GM23338 (cell line): ENCODE measurements around the gene CFAP92. TPM values are rescaled to one million over a fixed set of nuclear protein-coding genes. Genes with fewer than 3 reads are reported as not detected.

ENCODE experiments used
- ATAC-seq: fragments of 200-7000 bp; cut with Tn5 transposase; 3 replicates; pipeline ENCODE4 v1.9.1; 2020
- DNase-seq: peaks from one replicate; pipeline ENCODE4 v3.0.0-alpha.2; 2015; ENCODE audit warnings: low spot score
- H2AFZ ChIP-seq: fragments of 200-600 bp; sonication (generic); 2 replicates; pipeline ENCODE4 v1.8.0; 2016; ENCODE audit warnings: antibody characterized with exemption, mild to moderate bottlenecking, moderate library complexity
- H3F3A ChIP-seq: fragments of 200-600 bp; sonication (generic); replicated peaks from 2 replicates; pipeline ENCODE4 v1.8.0; 2017; ENCODE audit warnings: antibody characterized with exemption, mixed run types, low read depth
- H3K27ac ChIP-seq: fragments of 200-600 bp; sonication (generic); 2 replicates; pipeline ENCODE4 v1.6.1; 2016; ENCODE audit warnings: low read depth
- H3K27me3 ChIP-seq: fragments of 200-600 bp; sonication (generic); 2 replicates; pipeline ENCODE4 v1.8.0; 2016; ENCODE audit warnings: mild to moderate bottlenecking, mixed run types, moderate library complexity; ENCODE audit not compliant: insufficient read depth
- H3K36me3 ChIP-seq: fragments of 200-600 bp; sonication (generic); 2 replicates; pipeline ENCODE4 v1.8.0; 2016; ENCODE audit warnings: mild to moderate bottlenecking; ENCODE audit not compliant: insufficient read depth
- H3K4me1 ChIP-seq: fragments of 200-600 bp; sonication (generic); 2 replicates; pipeline ENCODE4 v1.8.0; 2016; ENCODE audit warnings: mild to moderate bottlenecking, moderate library complexity; ENCODE audit not compliant: insufficient read depth
- H3K4me2 ChIP-seq: fragments of 200-600 bp; sonication (generic); 2 replicates; pipeline ENCODE4 v1.7.1; 2017; ENCODE audit warnings: mixed run types
- H3K4me3 ChIP-seq: fragments of 200-600 bp; sonication (generic); 2 replicates; pipeline ENCODE4 v1.6.1; 2016; ENCODE audit warnings: mixed run types
- H3K79me2 ChIP-seq: fragments of 200-600 bp; sonication (generic); replicated peaks from 2 replicates; pipeline ENCODE4 v1.8.0; 2017; ENCODE audit warnings: mild to moderate bottlenecking; ENCODE audit not compliant: insufficient read depth
- H3K9me2 ChIP-seq: fragments of 200-600 bp; sonication (generic); 2 replicates; pipeline ENCODE4 v1.8.0; 2017; ENCODE audit not compliant: insufficient read depth
- H4K20me1 ChIP-seq: fragments of 200-600 bp; sonication (generic); replicated peaks from 2 replicates; pipeline ENCODE4 v1.8.0; 2017; ENCODE audit warnings: mild to moderate bottlenecking; ENCODE audit not compliant: insufficient read depth
- H3K27ac Mint-ChIP-seq: 2 replicates; pipeline ENCODE4 v1.8.0; 2020; ENCODE audit warnings: inconsistent platforms, mild to moderate bottlenecking, moderate library complexity, mixed read lengths
- H3K27me3 Mint-ChIP-seq: 3 replicates; pipeline ENCODE4 v1.8.0; 2022; ENCODE audit warnings: low read depth, mild to moderate bottlenecking, moderate library complexity, mixed read lengths, inconsistent platforms; ENCODE audit not compliant: insufficient read depth, poor library complexity
- H3K36me3 Mint-ChIP-seq: 3 replicates; pipeline ENCODE4 v1.8.0; 2021; ENCODE audit warnings: low read depth, mild to moderate bottlenecking, inconsistent platforms, moderate library complexity, mixed read lengths
- H3K4me1 Mint-ChIP-seq: 3 replicates; pipeline ENCODE4 v1.8.0; 2020; ENCODE audit warnings: mild to moderate bottlenecking, inconsistent platforms, mixed read lengths
- H3K4me3 Mint-ChIP-seq: 3 replicates; pipeline ENCODE4 v1.8.0; 2021; ENCODE audit warnings: moderate library complexity, mild to moderate bottlenecking, inconsistent platforms, mixed read lengths
- H3K9me3 Mint-ChIP-seq: 3 replicates; pipeline ENCODE4 v1.8.0; 2020; ENCODE audit warnings: moderate library complexity, mild to moderate bottlenecking, inconsistent platforms, mixed read lengths
- CREB1 ChIP-seq: fragments of 250-450 bp; sonication (Bioruptor Pico); IDR thresholded peaks from 2 replicates; pipeline ENCODE4 v1.5.0; 2020; ENCODE audit warnings: low read depth, mild to moderate bottlenecking, moderate library complexity
- CTCF ChIP-seq, 2 experiments: fragments of 200-600 bp in 1 of 2; sonication (generic) in 1 of 2; conservative IDR thresholded peaks; 2 replicates each; pipeline versions ENCODE4 v1.5.1 to v1.6.1; 2016 to 2017; ENCODE audit warnings: antibody characterized with exemption in 2 of 2, low read depth in 2 of 2, mild to moderate bottlenecking in 2 of 2, moderate library complexity in 1 of 2
- EZH2 ChIP-seq: fragments of 200-600 bp; sonication (generic); IDR thresholded peaks from one replicate; pipeline ENCODE4 v1.8.0; 2017; ENCODE audit warnings: antibody characterized with exemption, mild to moderate bottlenecking, low read depth; ENCODE audit not compliant: unreplicated experiment
- EZH2phosphoT487 ChIP-seq: fragments of 200-600 bp; sonication (generic); IDR thresholded peaks from one replicate; pipeline ENCODE4 v1.8.1; 2018; ENCODE audit warnings: antibody characterized with exemption; ENCODE audit not compliant: unreplicated experiment
- JUNB ChIP-seq: IDR thresholded peaks from one replicate; pipeline ENCODE4 v1.6.1; 2016; ENCODE audit warnings: antibody characterized with exemption; ENCODE audit not compliant: unreplicated experiment
- NANOG ChIP-seq: IDR thresholded peaks from 2 replicates; pipeline ENCODE4 v1.6.1; 2016; ENCODE audit warnings: antibody characterized with exemption, borderline replicate concordance
- POLR2AphosphoS5 ChIP-seq: IDR thresholded peaks from 2 replicates; pipeline ENCODE4 v1.6.1; 2016; ENCODE audit warnings: antibody characterized with exemption, low read depth
- STAT1 ChIP-seq: IDR thresholded peaks from one replicate; pipeline ENCODE4 v1.6.1; 2016; ENCODE audit warnings: antibody characterized with exemption; ENCODE audit not compliant: unreplicated experiment
- ZNF114 ChIP-seq: fragments of 250-450 bp; sonication (Bioruptor Pico); IDR thresholded peaks from 2 replicates; pipeline ENCODE4 v1.5.0; 2020; ENCODE audit warnings: mild to moderate bottlenecking, moderate library complexity
- ZNF331 ChIP-seq: fragments of 250-450 bp; sonication (Bioruptor Pico); IDR thresholded peaks from 2 replicates; pipeline ENCODE4 v1.5.0; 2020; ENCODE audit warnings: low read depth, mild to moderate bottlenecking, moderate library complexity
- polyA plus RNA-seq: library from polyadenylated mRNA; unstranded; fragments of >200 nt; fragmentation: Nextera tagmentation; extraction: Ambion mirVana; gene quantifications from 2 replicates; pipeline ENCODE4 v1.2.1, GENCODE V29; 2016
- total RNA-seq: library from RNA; depleted of rRNA; stranded (reverse); fragments of >200 nt; shearing (Covaris generic); gene quantifications from 2 replicates; pipeline ENCODE4 v1.2.3, GENCODE V29; 2014
- TF ChIP-seq, protein P1 (sequence below): fragments of 250-450 bp; sonication (Bioruptor Pico); IDR thresholded peaks from 2 replicates; pipeline ENCODE4 v1.5.0; 2020; ENCODE audit warnings: mild to moderate bottlenecking, moderate library complexity

The CFAP92 gene
- total and polyA plus RNA-seq, 2 experiments from 2014 or later: 1.6 to 2.3 TPM

- TF ChIP-seq CTCF (conservative IDR thresholded peaks at IDR 0.05; ENCODE audit: low read depth in 2 of 2): no peak
- TF ChIP-seq CREB1 (CRISPR knock-in tag): no peak
- TF ChIP-seq ZNF331 (CRISPR knock-in tag): no peak
- no peak for TF ChIP-seq JUNB
- TF ChIP-seq EZH2phosphoT487: no peak
- no peak for TF ChIP-seq ZNF114 (CRISPR knock-in tag)
- no peak for TF ChIP-seq POLR2AphosphoS5
- no peak for TF ChIP-seq STAT1
Measured at GRCh38 chr3:129018751-129019150, 24.9 kb upstream of the CFAP92 start (continued).

- Mint-ChIP-seq H3K4me3 (no peak overlapping the region), H3K27me3 (peaks cover 3% of the 10 kb centered on the region), H3K36me3 (no peaks in the 10 kb centered on the region; the same call in 2 of the 3 replicates), H3K27ac (no peak overlapping the region), H3K9me3 (no peaks in the 10 kb centered on the region), H3K4me1 (peaks cover 9% of the 10 kb centered on the region; the same call in 2 of the 3 replicates)
- no peak for DNase-seq
- Histone ChIP-seq H3K9me2 (no peaks in the 10 kb centered on the region), H3K4me3 (no peak overlapping the region), H3K4me2 (no peak overlapping the region), H2AFZ (no peak overlapping the region), H3K79me2 (no peaks in the 10 kb centered on the region), H4K20me1 (no peaks in the 10 kb centered on the region), H3K36me3 (no peaks in the 10 kb centered on the region), H3K27ac (no peak overlapping the region), H3F3A (no peaks in the 10 kb centered on the region), H3K27me3 (no peaks in the 10 kb centered on the region), H3K4me1 (no peaks in the 10 kb centered on the region; the same call in 1 of the 2 replicates)
- no peak for ATAC-seq
- no peak for TF ChIP-seq EZH2
- no peak for TF ChIP-seq NANOG
- TF ChIP-seq POLR2AphosphoS5: no peak
- TF ChIP-seq, protein P1, sequence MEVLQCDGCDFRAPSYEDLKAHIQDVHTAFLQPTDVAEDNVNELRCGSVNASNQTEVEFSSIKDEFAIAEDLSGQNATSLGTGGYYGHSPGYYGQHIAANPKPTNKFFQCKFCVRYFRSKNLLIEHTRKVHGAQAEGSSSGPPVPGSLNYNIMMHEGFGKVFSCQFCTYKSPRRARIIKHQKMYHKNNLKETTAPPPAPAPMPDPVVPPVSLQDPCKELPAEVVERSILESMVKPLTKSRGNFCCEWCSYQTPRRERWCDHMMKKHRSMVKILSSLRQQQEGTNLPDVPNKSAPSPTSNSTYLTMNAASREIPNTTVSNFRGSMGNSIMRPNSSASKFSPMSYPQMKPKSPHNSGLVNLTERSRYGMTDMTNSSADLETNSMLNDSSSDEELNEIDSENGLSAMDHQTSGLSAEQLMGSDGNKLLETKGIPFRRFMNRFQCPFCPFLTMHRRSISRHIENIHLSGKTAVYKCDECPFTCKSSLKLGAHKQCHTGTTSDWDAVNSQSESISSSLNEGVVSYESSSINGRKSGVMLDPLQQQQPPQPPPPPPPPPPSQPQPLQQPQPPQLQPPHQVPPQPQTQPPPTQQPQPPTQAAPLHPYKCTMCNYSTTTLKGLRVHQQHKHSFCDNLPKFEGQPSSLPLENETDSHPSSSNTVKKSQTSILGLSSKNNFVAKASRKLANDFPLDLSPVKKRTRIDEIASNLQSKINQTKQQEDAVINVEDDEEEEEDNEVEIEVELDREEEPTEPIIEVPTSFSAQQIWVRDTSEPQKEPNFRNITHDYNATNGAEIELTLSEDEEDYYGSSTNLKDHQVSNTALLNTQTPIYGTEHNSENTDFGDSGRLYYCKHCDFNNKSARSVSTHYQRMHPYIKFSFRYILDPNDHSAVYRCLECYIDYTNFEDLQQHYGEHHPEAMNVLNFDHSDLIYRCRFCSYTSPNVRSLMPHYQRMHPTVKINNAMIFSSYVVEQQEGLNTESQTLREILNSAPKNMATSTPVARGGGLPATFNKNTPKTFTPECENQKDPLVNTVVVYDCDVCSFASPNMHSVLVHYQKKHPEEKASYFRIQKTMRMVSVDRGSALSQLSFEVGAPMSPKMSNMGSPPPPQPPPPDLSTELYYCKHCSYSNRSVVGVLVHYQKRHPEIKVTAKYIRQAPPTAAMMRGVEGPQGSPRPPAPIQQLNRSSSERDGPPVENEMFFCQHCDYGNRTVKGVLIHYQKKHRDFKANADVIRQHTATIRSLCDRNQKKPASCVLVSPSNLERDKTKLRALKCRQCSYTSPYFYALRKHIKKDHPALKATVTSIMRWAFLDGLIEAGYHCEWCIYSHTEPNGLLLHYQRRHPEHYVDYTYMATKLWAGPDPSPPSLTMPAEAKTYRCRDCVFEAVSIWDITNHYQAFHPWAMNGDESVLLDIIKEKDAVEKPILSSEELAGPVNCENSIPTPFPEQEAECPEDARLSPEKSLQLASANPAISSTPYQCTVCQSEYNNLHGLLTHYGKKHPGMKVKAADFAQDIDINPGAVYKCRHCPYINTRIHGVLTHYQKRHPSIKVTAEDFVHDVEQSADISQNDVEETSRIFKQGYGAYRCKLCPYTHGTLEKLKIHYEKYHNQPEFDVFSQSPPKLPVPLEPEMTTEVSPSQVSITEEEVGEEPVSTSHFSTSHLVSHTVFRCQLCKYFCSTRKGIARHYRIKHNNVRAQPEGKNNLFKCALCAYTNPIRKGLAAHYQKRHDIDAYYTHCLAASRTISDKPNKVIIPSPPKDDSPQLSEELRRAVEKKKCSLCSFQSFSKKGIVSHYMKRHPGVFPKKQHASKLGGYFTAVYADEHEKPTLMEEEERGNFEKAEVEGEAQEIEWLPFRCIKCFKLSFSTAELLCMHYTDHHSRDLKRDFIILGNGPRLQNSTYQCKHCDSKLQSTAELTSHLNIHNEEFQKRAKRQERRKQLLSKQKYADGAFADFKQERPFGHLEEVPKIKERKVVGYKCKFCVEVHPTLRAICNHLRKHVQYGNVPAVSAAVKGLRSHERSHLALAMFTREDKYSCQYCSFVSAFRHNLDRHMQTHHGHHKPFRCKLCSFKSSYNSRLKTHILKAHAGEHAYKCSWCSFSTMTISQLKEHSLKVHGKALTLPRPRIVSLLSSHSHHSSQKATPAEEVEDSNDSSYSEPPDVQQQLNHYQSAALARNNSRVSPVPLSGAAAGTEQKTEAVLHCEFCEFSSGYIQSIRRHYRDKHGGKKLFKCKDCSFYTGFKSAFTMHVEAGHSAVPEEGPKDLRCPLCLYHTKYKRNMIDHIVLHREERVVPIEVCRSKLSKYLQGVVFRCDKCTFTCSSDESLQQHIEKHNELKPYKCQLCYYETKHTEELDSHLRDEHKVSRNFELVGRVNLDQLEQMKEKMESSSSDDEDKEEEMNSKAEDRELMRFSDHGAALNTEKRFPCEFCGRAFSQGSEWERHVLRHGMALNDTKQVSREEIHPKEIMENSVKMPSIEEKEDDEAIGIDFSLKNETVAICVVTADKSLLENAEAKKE (CRISPR knock-in tag): no peak
- no peak for TF ChIP-seq ZNF331 (CRISPR knock-in tag)
Measured at GRCh38 chr3:129018271-129018670, 24.4 kb upstream of the CFAP92 start.
